Caco-2 (cell line): ENCODE measurements around the gene LRRK1. TPM values are rescaled to one million over a fixed set of nuclear protein-coding genes. Genes with fewer than 3 reads are reported as not detected.

Experiments
- BruUV-seq: library from RNA; stranded (reverse); fragments of 400-500 nt; replicated peaks from 2 replicates; lab custom pipeline; 2021; lab: Mats Ljungman, UMichigan
- CTCF ChIA-PET: fragments of 300-600 bp; sonication (Branson Sonifier 250); formaldehyde crosslinking; loops from one replicate; lab custom pipeline; 2022; ENCODE audit warnings: antibody characterized with exemption; lab: Charles Lee
- POLR2A ChIA-PET: fragments of 300-600 bp; sonication (Branson Sonifier 250); formaldehyde crosslinking; loops from one replicate; lab custom pipeline; 2022; ENCODE audit warnings: antibody characterized with exemption; lab: Charles Lee
- DNase-seq, 2 experiments: peaks; one replicate each; pipeline versions ENCODE4 v3.0.0 to v3.0.0-alpha.2; 2020 to 2022
- H3K27me3 ChIP-seq: replicated peaks from 2 replicates; pipeline ENCODE4 v1.6.0; 2011; ENCODE audit warnings: low read length; ENCODE audit not compliant: control insufficient read depth, insufficient read depth
- H3K36me3 ChIP-seq: 2 replicates; pipeline ENCODE4 v1.5.1; 2011; ENCODE audit warnings: low read length; ENCODE audit not compliant: control insufficient read depth, insufficient read depth
- H3K4me1 ChIP-seq: fragments of 250-450 bp; sonication (Bioruptor Pico); 2 replicates; pipeline ENCODE4 v1.5.1; 2020; ENCODE audit warnings: mild to moderate bottlenecking
- H3K4me3 ChIP-seq: 2 replicates; pipeline ENCODE4 v1.5.1; 2011; ENCODE audit warnings: low read depth, mild to moderate bottlenecking, control low read depth, low read length
- H3K9me3 ChIP-seq: fragments of 250-450 bp; sonication (Bioruptor Pico); 2 replicates; pipeline ENCODE4 v1.5.1; 2020; ENCODE audit warnings: mild to moderate bottlenecking, moderate library complexity
- H3K27ac Mint-ChIP-seq: one replicate; pipeline ENCODE4 v1.8.0; 2022; ENCODE audit warnings: mixed read lengths; ENCODE audit not compliant: unreplicated experiment
- H3K27me3 Mint-ChIP-seq: one replicate; pipeline ENCODE4 v1.8.0; 2022; ENCODE audit warnings: mixed read lengths; ENCODE audit not compliant: insufficient read depth, unreplicated experiment
- H3K36me3 Mint-ChIP-seq: one replicate; pipeline ENCODE4 v1.8.0; 2022; ENCODE audit warnings: mild to moderate bottlenecking, mixed read lengths; ENCODE audit not compliant: insufficient read depth, unreplicated experiment
- H3K4me1 Mint-ChIP-seq: one replicate; pipeline ENCODE4 v1.8.0; 2022; ENCODE audit warnings: low read depth, mixed read lengths; ENCODE audit not compliant: unreplicated experiment
- H3K4me3 Mint-ChIP-seq: one replicate; pipeline ENCODE4 v1.8.0; 2022; ENCODE audit warnings: mild to moderate bottlenecking, moderate library complexity, mixed read lengths; ENCODE audit not compliant: unreplicated experiment
- H3K9me3 Mint-ChIP-seq: one replicate; pipeline ENCODE4 v1.8.0; 2022; ENCODE audit warnings: mixed read lengths; ENCODE audit not compliant: unreplicated experiment
- intact Hi-C: fragments of 100-400 bp; cut with micrococcal nuclease; formaldehyde crosslinking; loops from one replicate; pipeline ENCODE4 v1.10.0; 2022; ENCODE audit not compliant: unreplicated experiment
- total RNA-seq: library from RNA; stranded (reverse); gene quantifications from 2 replicates; pipeline ENCODE4 v1.2.3, GENCODE V29; 2022
- TF ChIP-seq, protein P1 (sequence below), 2 experiments: fragments of 200-600 bp in 1 of 2; IDR thresholded peaks; 1 replicate in 1 of 2; 2 replicates in 1 of 2; pipeline versions ENCODE4 v1.5.1 to v1.8.0; 2011 to 2022; ENCODE audit warnings: antibody characterized with exemption in 1 of 2, control low read depth in 1 of 2, inconsistent platforms in 1 of 2, low read depth in 1 of 2, low read length in 1 of 2, mild to moderate bottlenecking in 1 of 2, moderate library complexity in 1 of 2; ENCODE audit not compliant: insufficient read depth in 1 of 2, severe bottlenecking in 1 of 2, unreplicated experiment in 1 of 2

The LRRK1 gene
- total RNA-seq, 1 experiment from 2014 or later = 12.0 TPM

DNA sequence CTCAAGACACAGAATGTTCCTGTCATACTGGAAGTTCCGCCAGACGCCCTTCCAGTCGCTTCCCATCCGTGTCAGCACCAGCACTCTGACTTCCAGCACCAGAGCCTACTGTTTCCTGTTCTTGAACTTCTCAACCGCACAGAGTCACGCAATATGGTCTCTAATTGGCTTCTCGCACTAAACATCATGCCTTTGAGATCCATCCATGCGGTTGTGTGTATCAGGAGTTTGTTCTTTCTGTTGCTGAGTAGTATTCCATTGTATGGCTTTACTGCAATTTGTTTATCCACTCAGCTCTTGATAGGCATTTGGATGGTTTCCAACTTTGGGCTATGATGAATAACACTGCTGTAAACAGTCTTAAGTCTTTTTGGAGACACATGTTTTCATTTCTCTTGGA, 112.1 kb downstream of the LRRK1 start:
- no peaks in the 10 kb centered on the region for H3K4me1 ChIP-seq
- ChIA-PET CTCF (no interaction called here), POLR2A (no interaction called here)
- Mint-ChIP-seq H3K36me3 (peaks cover 6% of the 10 kb centered on the region), H3K27me3 (no peaks in the 10 kb centered on the region), H3K4me3 (no peak overlapping the region), H3K9me3 (peaks cover 20% of the 10 kb centered on the region), H3K27ac (no peak overlapping the region), H3K4me1 (no peaks in the 10 kb centered on the region)
- H3K9me3 ChIP-seq = peaks cover 9% of the 10 kb centered on the region; the same call in 1 of the 2 replicates
- no peak overlapping the region for H3K4me3 ChIP-seq
- H3K36me3 ChIP-seq = no peaks in the 10 kb centered on the region
- intact Hi-C loops = no loop called here
- BruUV-seq = no TSS peak
- TF ChIP-seq, protein P1, sequence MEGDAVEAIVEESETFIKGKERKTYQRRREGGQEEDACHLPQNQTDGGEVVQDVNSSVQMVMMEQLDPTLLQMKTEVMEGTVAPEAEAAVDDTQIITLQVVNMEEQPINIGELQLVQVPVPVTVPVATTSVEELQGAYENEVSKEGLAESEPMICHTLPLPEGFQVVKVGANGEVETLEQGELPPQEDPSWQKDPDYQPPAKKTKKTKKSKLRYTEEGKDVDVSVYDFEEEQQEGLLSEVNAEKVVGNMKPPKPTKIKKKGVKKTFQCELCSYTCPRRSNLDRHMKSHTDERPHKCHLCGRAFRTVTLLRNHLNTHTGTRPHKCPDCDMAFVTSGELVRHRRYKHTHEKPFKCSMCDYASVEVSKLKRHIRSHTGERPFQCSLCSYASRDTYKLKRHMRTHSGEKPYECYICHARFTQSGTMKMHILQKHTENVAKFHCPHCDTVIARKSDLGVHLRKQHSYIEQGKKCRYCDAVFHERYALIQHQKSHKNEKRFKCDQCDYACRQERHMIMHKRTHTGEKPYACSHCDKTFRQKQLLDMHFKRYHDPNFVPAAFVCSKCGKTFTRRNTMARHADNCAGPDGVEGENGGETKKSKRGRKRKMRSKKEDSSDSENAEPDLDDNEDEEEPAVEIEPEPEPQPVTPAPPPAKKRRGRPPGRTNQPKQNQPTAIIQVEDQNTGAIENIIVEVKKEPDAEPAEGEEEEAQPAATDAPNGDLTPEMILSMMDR (IDR thresholded peaks at IDR 0.05; ENCODE audit: insufficient read depth in 1 of 2, low read depth in 1 of 2, low read length in 1 of 2, severe bottlenecking in 1 of 2, unreplicated experiment in 1 of 2) = no peak
- DNase-seq = no peak
- no peaks in the 10 kb centered on the region for H3K27me3 ChIP-seq

GRCh38 chr15:101033801-101034200, 114.6 kb downstream of the LRRK1 start:
- ChIA-PET POLR2A (no interaction called here), CTCF (no interaction called here)
- no peak overlapping the region for H3K27ac Mint-ChIP-seq
- peaks cover 25% of the 10 kb centered on the region for H3K9me3 Mint-ChIP-seq
- H3K36me3 ChIP-seq = no peaks in the 10 kb centered on the region
- H3K27me3 Mint-ChIP-seq = no peaks in the 10 kb centered on the region
- H3K4me1 ChIP-seq = no peaks in the 10 kb centered on the region
- peaks cover 6% of the 10 kb centered on the region for H3K36me3 Mint-ChIP-seq
- peaks cover 9% of the 10 kb centered on the region; the same call in 1 of the 2 replicates for H3K9me3 ChIP-seq
- no peak for DNase-seq
- no TSS peak for BruUV-seq
- intact Hi-C loops = no loop called here
- no peaks in the 10 kb centered on the region for H3K27me3 ChIP-seq
- H3K4me3 ChIP-seq = no peak overlapping the region
- H3K4me3 Mint-ChIP-seq = no peak overlapping the region
- TF ChIP-seq, protein P1 (IDR thresholded peaks at IDR 0.05; ENCODE audit: insufficient read depth in 1 of 2, low read depth in 1 of 2, low read length in 1 of 2, severe bottlenecking in 1 of 2, unreplicated experiment in 1 of 2) = no peak
- no peaks in the 10 kb centered on the region for H3K4me1 Mint-ChIP-seq

- Mint-ChIP-seq H3K27me3 (no peaks in the 10 kb centered on the region), H3K4me1 (no peaks in the 10 kb centered on the region), H3K27ac (no peak overlapping the region), H3K4me3 (no peak overlapping the region), H3K9me3 (peaks cover 25% of the 10 kb centered on the region), H3K36me3 (no peaks in the 10 kb centered on the region)
- BruUV-seq = no TSS peak
- DNase-seq = no peak
- CTCF ChIA-PET = no interaction called here
- intact Hi-C loops = no loop called here
- POLR2A ChIA-PET = no interaction called here
- peaks cover 9% of the 10 kb centered on the region; the same call in 1 of the 2 replicates for H3K9me3 ChIP-seq
- H3K36me3 ChIP-seq = no peaks in the 10 kb centered on the region
- H3K27me3 ChIP-seq = no peaks in the 10 kb centered on the region
- TF ChIP-seq, protein P1 (IDR thresholded peaks at IDR 0.05; ENCODE audit: insufficient read depth in 1 of 2, low read depth in 1 of 2, low read length in 1 of 2, severe bottlenecking in 1 of 2, unreplicated experiment in 1 of 2) = no peak
- H3K4me1 ChIP-seq = no peaks in the 10 kb centered on the region
- H3K4me3 ChIP-seq = no peak overlapping the region
Observed at GRCh38 chr15:101035611-101036010, 116.5 kb downstream of the LRRK1 start.
